Measurements from ENCODE around the gene LHFPL3.

LHFPL3 gene

DNA sequence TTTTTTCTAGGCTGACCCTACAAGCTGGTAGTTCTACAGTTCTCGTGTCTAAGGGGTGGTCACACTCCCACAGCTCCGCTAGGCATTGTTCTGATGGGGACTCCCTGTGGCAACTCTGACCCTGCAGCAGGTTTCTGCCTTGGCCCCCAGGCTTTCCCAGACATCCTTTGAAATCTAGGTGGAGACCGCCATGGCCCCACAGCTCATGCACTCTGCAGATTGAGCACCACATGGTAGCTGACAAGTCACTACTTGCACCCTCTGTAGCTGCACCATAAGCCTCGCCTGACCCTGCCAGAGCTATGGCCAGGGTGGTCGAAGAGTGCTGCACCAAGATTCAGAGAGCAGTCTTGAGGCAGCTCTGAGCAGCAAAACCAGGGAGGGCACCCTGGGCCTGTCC, 275.6 kb downstream of the LHFPL3 start:
- WGBS (ENCODE audit: extremely low coverage, insufficient coverage, low lambda C conversion rate): no CpG with 5 or more reads among the region's 5 CpGs

DNA sequence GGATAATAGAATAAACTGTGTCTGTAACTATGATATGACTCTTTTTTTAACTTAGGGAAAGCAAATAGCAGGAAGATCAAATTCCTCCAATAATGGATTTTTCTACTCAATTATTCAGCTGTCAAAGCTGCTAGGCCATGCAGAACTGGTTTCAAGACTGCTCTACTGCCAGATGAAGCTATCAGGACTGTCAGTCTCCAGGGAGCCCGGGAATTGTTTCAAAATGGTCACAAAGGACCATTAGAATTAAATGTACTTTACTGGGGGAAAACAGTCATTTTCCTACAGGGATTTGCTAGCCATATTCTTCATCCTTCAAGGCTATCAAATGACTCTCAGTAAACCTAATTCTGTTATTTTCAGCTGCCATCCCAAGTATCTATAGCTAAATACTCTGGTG, 276.3 kb downstream of the LHFPL3 start:
- no peak for DNase-seq
- no CpG with 5 or more reads among the region's 1 CpG for WGBS (ENCODE audit: extremely low coverage, insufficient coverage, low lambda C conversion rate)
- Histone ChIP-seq H2BK15ac (replicated peaks; ENCODE audit: low read depth) (no peak overlapping the region), H3K18ac (ENCODE audit: low read length) (no peak overlapping the region), H3K36me3 (ENCODE audit: control insufficient read depth, insufficient read depth, low read length) (no peaks in the 10 kb centered on the region), H3K27ac (ENCODE audit: low read depth, low read length) (no peak overlapping the region), H3K4ac (ENCODE audit: low read depth, low read length) (no peak overlapping the region), H3K4me1 (ENCODE audit: control insufficient read depth, low read depth, low read length) (no peaks in the 10 kb centered on the region), H3K79me2 (ENCODE audit: control insufficient read depth, insufficient read depth, low read length) (no peaks in the 10 kb centered on the region), H2AK5ac (ENCODE audit: low read length) (no peak overlapping the region), H2BK5ac (ENCODE audit: low read length) (no peak overlapping the region), H3K9ac (ENCODE audit: low read length) (no peak overlapping the region), H3K4me2 (ENCODE audit: low read length) (no peak overlapping the region), H3K4me3 (ENCODE audit: low read length) (no peak overlapping the region), H3K27me3 (ENCODE audit: insufficient read depth, low read length, poor library complexity) (no peaks in the 10 kb centered on the region), H4K8ac (ENCODE audit: low read depth, low read length) (no peak overlapping the region), H3K23ac (ENCODE audit: low read length) (no peak overlapping the region), H3K56ac (ENCODE audit: low read length) (no peak overlapping the region), H4K5ac (ENCODE audit: low read length) (no peak overlapping the region), H3K79me1 (ENCODE audit: low read length) (no peaks in the 10 kb centered on the region), H2BK120ac (ENCODE audit: low read depth, low read length) (no peak overlapping the region)

More for the DNA sequence above, 275.6 kb downstream of the LHFPL3 start:
- H3K4me3 ChIP-seq (ENCODE audit: low read length): no peak overlapping the region
- H3K4ac ChIP-seq (ENCODE audit: low read depth, low read length): no peak overlapping the region
- no peak overlapping the region for H2BK15ac ChIP-seq (replicated peaks; ENCODE audit: low read depth)
- H3K18ac ChIP-seq (ENCODE audit: low read length): no peak overlapping the region
- H2BK120ac ChIP-seq (ENCODE audit: low read depth, low read length): no peak overlapping the region
- no peak overlapping the region for H3K9ac ChIP-seq (ENCODE audit: low read length)
- H3K79me1 ChIP-seq (ENCODE audit: low read length): no peaks in the 10 kb centered on the region
- H3K56ac ChIP-seq (ENCODE audit: low read length): no peak overlapping the region
- no peaks in the 10 kb centered on the region for H3K36me3 ChIP-seq (ENCODE audit: control insufficient read depth, insufficient read depth, low read length)
- DNase-seq: no peak
- no peak overlapping the region for H3K23ac ChIP-seq (ENCODE audit: low read length)
- H3K79me2 ChIP-seq (ENCODE audit: control insufficient read depth, insufficient read depth, low read length): no peaks in the 10 kb centered on the region
- no peak overlapping the region for H3K27ac ChIP-seq (ENCODE audit: low read depth, low read length)
- H3K4me1 ChIP-seq (ENCODE audit: control insufficient read depth, low read depth, low read length): no peaks in the 10 kb centered on the region
- no peak overlapping the region for H4K8ac ChIP-seq (ENCODE audit: low read depth, low read length)
- no peaks in the 10 kb centered on the region for H3K27me3 ChIP-seq (ENCODE audit: insufficient read depth, low read length, poor library complexity)
- H2BK5ac ChIP-seq (ENCODE audit: low read length): no peak overlapping the region
- H2AK5ac ChIP-seq (ENCODE audit: low read length): no peak overlapping the region
- H4K5ac ChIP-seq (ENCODE audit: low read length): no peak overlapping the region
- H3K4me2 ChIP-seq (ENCODE audit: low read length): no peak overlapping the region

DNA sequence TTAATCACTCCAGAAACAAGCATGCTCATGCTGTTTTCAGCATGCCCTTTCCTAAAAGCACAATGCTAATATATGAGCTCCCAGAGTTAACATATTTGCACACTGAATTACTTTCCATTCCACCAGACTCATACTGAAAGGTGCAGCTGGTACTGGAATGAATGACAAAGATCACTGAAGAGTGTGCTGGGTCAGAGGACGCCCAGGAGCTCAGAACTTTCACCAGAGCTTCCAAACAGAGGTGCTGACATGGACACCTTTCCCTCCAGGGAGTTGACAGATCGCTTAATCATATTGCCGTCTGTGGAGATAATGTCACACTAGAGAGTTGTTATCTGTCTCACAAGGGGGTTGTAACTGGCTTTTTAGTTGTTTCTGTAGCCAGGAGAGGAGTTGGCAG, 292.9 kb downstream of the LHFPL3 start:
- H3K56ac ChIP-seq (ENCODE audit: low read length): no peak overlapping the region
- WGBS (ENCODE audit: extremely low coverage, insufficient coverage, low lambda C conversion rate): no CpG with 5 or more reads among the region's 3 CpGs
- no peak overlapping the region for H2BK120ac ChIP-seq (ENCODE audit: low read depth, low read length)
- H3K18ac ChIP-seq (ENCODE audit: low read length): no peak overlapping the region
- no peak overlapping the region for H2AK5ac ChIP-seq (ENCODE audit: low read length)
- H3K79me1 ChIP-seq (ENCODE audit: low read length): no peaks in the 10 kb centered on the region
- H3K9ac ChIP-seq (ENCODE audit: low read length): no peak overlapping the region
- no peaks in the 10 kb centered on the region for H3K27me3 ChIP-seq (ENCODE audit: insufficient read depth, low read length, poor library complexity)
- no peak overlapping the region for H4K5ac ChIP-seq (ENCODE audit: low read length)
- H3K27ac ChIP-seq (ENCODE audit: low read depth, low read length): no peak overlapping the region
- DNase-seq: peak; percentile 1
- no peak overlapping the region for H4K8ac ChIP-seq (ENCODE audit: low read depth, low read length)
- H3K4me1 ChIP-seq (ENCODE audit: control insufficient read depth, low read depth, low read length): no peaks in the 10 kb centered on the region
- H3K4me2 ChIP-seq (ENCODE audit: low read length): no peak overlapping the region
- no peaks in the 10 kb centered on the region for H3K36me3 ChIP-seq (ENCODE audit: control insufficient read depth, insufficient read depth, low read length)
- no peak overlapping the region for H2BK5ac ChIP-seq (ENCODE audit: low read length)
- H2BK15ac ChIP-seq (replicated peaks; ENCODE audit: low read depth): no peak overlapping the region
- no peak overlapping the region for H3K4me3 ChIP-seq (ENCODE audit: low read length)
- no peak overlapping the region for H3K4ac ChIP-seq (ENCODE audit: low read depth, low read length)
- no peaks in the 10 kb centered on the region for H3K79me2 ChIP-seq (ENCODE audit: control insufficient read depth, insufficient read depth, low read length)
- H3K23ac ChIP-seq (ENCODE audit: low read length): no peak overlapping the region

DNA sequence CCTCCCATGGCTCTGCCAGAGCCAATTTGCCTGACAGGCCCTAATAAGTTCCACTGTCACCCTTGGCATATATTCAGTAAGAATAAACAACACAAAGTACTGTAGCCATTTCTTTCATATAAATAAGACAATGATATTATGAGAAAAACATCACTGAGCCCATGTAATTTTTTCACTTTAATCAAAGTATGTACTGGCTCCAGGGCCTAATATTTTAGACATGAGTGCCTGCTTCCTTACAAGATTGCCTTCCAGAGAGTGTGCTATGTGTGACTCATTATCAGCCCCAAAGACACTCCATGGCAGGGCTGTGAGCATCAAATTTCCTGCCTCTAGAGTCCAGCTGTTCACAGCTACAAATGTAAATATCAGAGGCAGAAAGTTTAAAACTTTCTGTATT, 297.6 kb downstream of the LHFPL3 start:
- H3K4me1 ChIP-seq (ENCODE audit: control insufficient read depth, low read depth, low read length): no peaks in the 10 kb centered on the region
- H3K23ac ChIP-seq (ENCODE audit: low read length): no peak overlapping the region
- H3K4me3 ChIP-seq (ENCODE audit: low read length): no peak overlapping the region
- no peaks in the 10 kb centered on the region for H3K79me2 ChIP-seq (ENCODE audit: control insufficient read depth, insufficient read depth, low read length)
- no peak overlapping the region for H3K4me2 ChIP-seq (ENCODE audit: low read length)
- no peak overlapping the region for H2BK15ac ChIP-seq (replicated peaks; ENCODE audit: low read depth)
- H3K27me3 ChIP-seq (ENCODE audit: insufficient read depth, low read length, poor library complexity): no peaks in the 10 kb centered on the region
- no peak overlapping the region for H3K18ac ChIP-seq (ENCODE audit: low read length)
- H2BK5ac ChIP-seq (ENCODE audit: low read length): no peak overlapping the region
- H2BK120ac ChIP-seq (ENCODE audit: low read depth, low read length): no peak overlapping the region
- no peaks in the 10 kb centered on the region for H3K36me3 ChIP-seq (ENCODE audit: control insufficient read depth, insufficient read depth, low read length)
- H4K8ac ChIP-seq (ENCODE audit: low read depth, low read length): no peak overlapping the region
- no peak overlapping the region for H4K5ac ChIP-seq (ENCODE audit: low read length)
- H3K9ac ChIP-seq (ENCODE audit: low read length): no peak overlapping the region
- H3K4ac ChIP-seq (ENCODE audit: low read depth, low read length): no peak overlapping the region
- no peak overlapping the region for H3K27ac ChIP-seq (ENCODE audit: low read depth, low read length)
- H2AK5ac ChIP-seq (ENCODE audit: low read length): no peak overlapping the region
- no peak overlapping the region for H3K56ac ChIP-seq (ENCODE audit: low read length)
- DNase-seq: no peak
- no peaks in the 10 kb centered on the region for H3K79me1 ChIP-seq (ENCODE audit: low read length)

DNA sequence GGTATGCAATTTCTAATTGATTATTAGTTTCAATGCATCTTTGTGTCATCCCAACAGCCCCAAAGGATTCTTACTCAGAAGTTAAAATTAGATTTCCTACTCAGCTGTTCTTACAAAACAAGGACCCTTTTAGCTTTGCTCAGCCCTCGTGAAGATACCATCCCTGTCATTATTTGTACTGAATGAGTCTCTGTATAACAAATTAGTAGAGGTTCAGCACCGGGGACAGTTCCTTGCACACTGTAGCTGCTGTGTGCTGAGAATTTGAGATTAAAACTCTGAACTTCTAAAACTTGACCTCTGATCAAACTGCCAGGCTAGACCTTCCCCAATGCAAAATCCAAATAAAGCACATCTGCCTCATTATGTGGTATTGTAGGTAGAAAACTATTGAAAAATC, 299.1 kb downstream of the LHFPL3 start:
- Histone ChIP-seq H2BK120ac (ENCODE audit: low read depth, low read length) (no peak overlapping the region), H2AK5ac (ENCODE audit: low read length) (no peak overlapping the region), H3K27me3 (ENCODE audit: insufficient read depth, low read length, poor library complexity) (no peaks in the 10 kb centered on the region), H3K36me3 (ENCODE audit: control insufficient read depth, insufficient read depth, low read length) (no peaks in the 10 kb centered on the region), H2BK5ac (ENCODE audit: low read length) (no peak overlapping the region), H3K27ac (ENCODE audit: low read depth, low read length) (no peak overlapping the region), H3K23ac (ENCODE audit: low read length) (no peak overlapping the region), H3K4me3 (ENCODE audit: low read length) (no peak overlapping the region), H3K56ac (ENCODE audit: low read length) (no peak overlapping the region), H2BK15ac (replicated peaks; ENCODE audit: low read depth) (no peak overlapping the region), H3K79me1 (ENCODE audit: low read length) (no peaks in the 10 kb centered on the region), H3K79me2 (ENCODE audit: control insufficient read depth, insufficient read depth, low read length) (no peaks in the 10 kb centered on the region), H3K4me1 (ENCODE audit: control insufficient read depth, low read depth, low read length) (no peaks in the 10 kb centered on the region), H4K5ac (ENCODE audit: low read length) (no peak overlapping the region), H3K9ac (ENCODE audit: low read length) (no peak overlapping the region), H3K4me2 (ENCODE audit: low read length) (no peak overlapping the region), H4K8ac (ENCODE audit: low read depth, low read length) (no peak overlapping the region), H3K4ac (ENCODE audit: low read depth, low read length) (no peak overlapping the region), H3K18ac (ENCODE audit: low read length) (no peak overlapping the region)
- peak; percentile 47 for DNase-seq
- WGBS (ENCODE audit: extremely low coverage, insufficient coverage, low lambda C conversion rate): no CpG with 5 or more reads among the region's 2 CpGs

DNA sequence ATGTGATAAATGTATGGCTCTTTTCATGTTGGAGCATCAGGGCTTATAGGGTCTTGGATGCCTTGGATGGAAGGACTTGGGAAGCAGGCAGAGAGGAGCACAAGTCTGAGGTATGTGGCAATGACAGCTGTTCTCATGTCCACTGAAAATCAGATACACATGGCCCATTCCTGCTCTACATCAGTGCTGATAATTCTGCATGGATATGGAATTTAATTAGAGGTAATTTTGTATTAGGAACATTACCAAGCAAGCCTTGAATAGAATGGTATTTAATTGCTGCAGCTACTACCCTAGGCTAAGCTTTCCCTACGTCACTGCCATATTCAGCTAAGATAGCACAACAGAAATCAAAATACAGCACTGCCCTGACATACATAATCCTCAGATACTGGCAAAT, 299.6 kb downstream of the LHFPL3 start:
- H3K79me2 ChIP-seq (ENCODE audit: control insufficient read depth, insufficient read depth, low read length): no peaks in the 10 kb centered on the region
- no peaks in the 10 kb centered on the region for H3K36me3 ChIP-seq (ENCODE audit: control insufficient read depth, insufficient read depth, low read length)
- H3K4me2 ChIP-seq (ENCODE audit: low read length): no peak overlapping the region
- H3K4me3 ChIP-seq (ENCODE audit: low read length): no peak overlapping the region
- no peak overlapping the region for H3K27ac ChIP-seq (ENCODE audit: low read depth, low read length)
- no peaks in the 10 kb centered on the region for H3K79me1 ChIP-seq (ENCODE audit: low read length)
- H3K27me3 ChIP-seq (ENCODE audit: insufficient read depth, low read length, poor library complexity): no peaks in the 10 kb centered on the region
- no peak overlapping the region for H2BK5ac ChIP-seq (ENCODE audit: low read length)
- H4K5ac ChIP-seq (ENCODE audit: low read length): no peak overlapping the region
- no peak overlapping the region for H3K4ac ChIP-seq (ENCODE audit: low read depth, low read length)
- no peak overlapping the region for H4K8ac ChIP-seq (ENCODE audit: low read depth, low read length)
- H3K4me1 ChIP-seq (ENCODE audit: control insufficient read depth, low read depth, low read length): no peaks in the 10 kb centered on the region
- H3K23ac ChIP-seq (ENCODE audit: low read length): no peak overlapping the region
- H3K56ac ChIP-seq (ENCODE audit: low read length): no peak overlapping the region
- H2BK120ac ChIP-seq (ENCODE audit: low read depth, low read length): no peak overlapping the region
- H2AK5ac ChIP-seq (ENCODE audit: low read length): no peak overlapping the region
- no CpG with 5 or more reads among the region's 1 CpG for WGBS (ENCODE audit: extremely low coverage, insufficient coverage, low lambda C conversion rate)
- H2BK15ac ChIP-seq (replicated peaks; ENCODE audit: low read depth): no peak overlapping the region
- H3K9ac ChIP-seq (ENCODE audit: low read length): no peak overlapping the region
- no peak for DNase-seq
- H3K18ac ChIP-seq (ENCODE audit: low read length): no peak overlapping the region
